IgD-negative memory B cell (primary cell): ENCODE measurements around the gene RASSF5. TPM values are rescaled to one million over a fixed set of nuclear protein-coding genes. Genes with fewer than 3 reads are reported as not detected.
A peak's percentile ranks its signal among the peaks of the same experiment; 100 is the strongest.
"Not testable (repeated sequence)": the region's sequence is repeated elsewhere in the genome, so short reads cannot be mapped to it uniquely, and the experiment has no call there.

Source experiments
- H3K27ac Mint-ChIP-seq, 3 donors: one replicate each; pipeline ENCODE4 v1.8.0; 2020 to 2022; ENCODE audit warnings: mild to moderate bottlenecking in 3 of 3, mixed read lengths in 3 of 3, moderate library complexity in 1 of 3
- H3K27me3 Mint-ChIP-seq: one replicate; pipeline ENCODE4 v1.8.0; 2021; ENCODE audit warnings: mixed read lengths
- H3K36me3 Mint-ChIP-seq: one replicate; pipeline ENCODE4 v1.8.0; 2020; ENCODE audit warnings: mild to moderate bottlenecking, mixed read lengths
- H3K4me1 Mint-ChIP-seq, 3 donors: one replicate each; pipeline ENCODE4 v1.8.0; 2020 to 2022; ENCODE audit warnings: mixed read lengths in 3 of 3, mild to moderate bottlenecking in 1 of 3
- H3K4me3 Mint-ChIP-seq, 4 donors: one replicate each; pipeline ENCODE4 v1.8.0; 2020 to 2022; ENCODE audit warnings: mild to moderate bottlenecking in 4 of 4, mixed read lengths in 4 of 4, moderate library complexity in 3 of 4
- H3K9me3 Mint-ChIP-seq, 3 donors: one replicate each; pipeline ENCODE4 v1.8.0; 2020 to 2021; ENCODE audit warnings: mixed read lengths in 3 of 3, mild to moderate bottlenecking in 1 of 3
- polyA plus RNA-seq: library from polyadenylated mRNA; unstranded; fragments of 300-500 nt; fragmentation: Illumina TruSeq; gene quantifications from one replicate; pipeline ENCODE4 v1.2.3, GENCODE V29; 2021

The RASSF5 gene
- polyA plus RNA-seq, 1 donor from 2014 or later: 130 TPM

DNA sequence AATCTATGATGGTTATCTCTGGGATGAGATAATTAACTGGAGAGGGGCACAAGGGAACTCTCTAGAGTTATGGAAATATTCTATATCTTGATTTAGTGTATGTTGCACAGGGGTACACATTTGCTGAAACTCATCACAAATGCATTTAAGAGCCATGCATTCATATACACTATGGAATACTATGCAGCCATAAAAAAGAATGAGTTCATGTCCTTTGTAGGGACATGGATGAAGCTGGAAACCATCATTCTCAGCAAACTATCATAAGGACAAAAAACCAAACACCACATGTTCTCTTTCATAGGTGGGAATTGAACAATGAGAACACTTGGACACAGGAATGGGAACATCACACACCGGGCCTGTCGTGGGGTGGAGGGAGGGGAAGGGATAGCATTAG, 119.1 kb downstream of the RASSF5 start:
- not testable (repeated sequence) for H3K9me3 Mint-ChIP-seq, H3K4me3 Mint-ChIP-seq, H3K4me1 Mint-ChIP-seq, H3K36me3 Mint-ChIP-seq, H3K27me3 Mint-ChIP-seq, H3K27ac Mint-ChIP-seq

DNA sequence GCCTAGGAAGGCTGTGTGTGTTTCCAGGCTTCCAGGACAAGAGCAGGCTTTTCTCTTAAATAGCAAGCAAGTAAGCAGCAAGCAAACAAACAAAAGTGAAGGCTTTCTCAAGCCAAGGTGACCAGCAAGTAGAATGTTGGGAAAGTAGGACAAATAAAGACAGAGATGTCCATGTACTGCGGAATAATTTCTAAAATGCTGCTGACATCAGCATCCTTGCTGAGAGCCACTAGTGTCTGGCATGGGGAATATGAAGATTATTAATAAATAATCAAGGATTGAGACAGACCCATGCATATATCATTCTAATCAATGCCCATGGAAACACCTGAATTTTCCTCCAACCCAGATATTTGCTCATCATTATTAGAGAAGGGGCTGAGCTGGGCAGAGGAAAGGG, 121.6 kb downstream of the RASSF5 start:
- H3K36me3 Mint-ChIP-seq: no peaks in the 10 kb centered on the region
- H3K27ac Mint-ChIP-seq: no peak overlapping the region
- H3K4me1 Mint-ChIP-seq: peaks cover 0 to 2% (median under 1%) of the 10 kb centered on the region in 3 donors
- no peaks in the 10 kb centered on the region for H3K9me3 Mint-ChIP-seq
- no peak overlapping the region for H3K4me3 Mint-ChIP-seq
- peaks cover 7% of the 10 kb centered on the region for H3K27me3 Mint-ChIP-seq

DNA sequence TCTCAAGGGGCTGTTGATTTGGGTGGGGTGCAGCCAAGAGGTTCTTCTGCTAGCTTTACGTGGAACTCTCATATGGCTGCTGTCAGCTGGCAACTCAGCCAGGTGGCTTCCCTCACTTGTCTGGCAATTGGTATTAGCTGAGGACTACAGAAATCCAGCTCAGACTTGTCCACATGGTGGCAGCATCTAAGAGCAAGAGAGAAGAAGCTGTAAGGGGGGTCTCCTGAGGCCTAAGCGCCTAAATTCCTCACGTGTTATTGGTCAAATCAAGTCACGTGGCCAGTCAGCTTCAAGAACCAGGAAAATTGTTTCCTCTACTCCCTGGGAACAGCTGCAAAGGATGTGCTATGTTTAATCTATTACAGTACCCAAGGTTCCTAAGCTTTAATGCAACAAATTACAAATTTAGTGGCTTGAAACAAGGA, 123.8 kb downstream of the RASSF5 start:
- Mint-ChIP-seq H3K4me1 (peaks cover 9 to 13% (median 9%) of the 10 kb centered on the region in 3 donors), H3K4me3 (no peak overlapping the region), H3K27me3 (peaks cover 5% of the 10 kb centered on the region), H3K27ac (no peak overlapping the region), H3K9me3 (no peaks in the 10 kb centered on the region), H3K36me3 (no peaks in the 10 kb centered on the region)

DNA sequence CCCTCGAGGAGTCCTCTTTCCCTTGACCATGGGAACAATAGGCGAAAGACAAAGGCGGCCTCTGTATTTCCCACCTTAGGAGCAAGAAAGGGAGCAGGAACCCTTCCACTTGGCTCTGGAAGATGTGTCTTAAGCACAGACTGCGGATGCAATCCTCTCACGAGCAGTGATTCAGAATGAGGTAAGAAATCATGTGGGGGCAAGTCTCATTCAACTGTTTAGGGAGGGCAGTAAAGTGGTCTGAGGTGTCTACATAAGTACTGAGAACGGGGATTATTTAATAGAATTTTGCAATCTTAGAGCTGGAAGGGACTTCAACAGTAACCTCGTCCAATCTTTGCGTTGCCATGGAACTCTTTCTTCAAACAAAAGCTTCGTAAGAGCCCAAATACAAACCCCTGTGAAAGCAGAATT, 126.4 kb downstream of the RASSF5 start:
- H3K9me3 Mint-ChIP-seq: no peaks in the 10 kb centered on the region
- peaks cover 5% of the 10 kb centered on the region for H3K27me3 Mint-ChIP-seq
- peak overlapping the region in 1 of 4 donors; percentile 94 for H3K4me3 Mint-ChIP-seq
- H3K36me3 Mint-ChIP-seq: no peaks in the 10 kb centered on the region
- H3K4me1 Mint-ChIP-seq: peaks cover 9 to 18% (median 15%) of the 10 kb centered on the region in 3 donors
- H3K27ac Mint-ChIP-seq: peak overlapping the region in 1 of 3 donors; percentile 91

DNA sequence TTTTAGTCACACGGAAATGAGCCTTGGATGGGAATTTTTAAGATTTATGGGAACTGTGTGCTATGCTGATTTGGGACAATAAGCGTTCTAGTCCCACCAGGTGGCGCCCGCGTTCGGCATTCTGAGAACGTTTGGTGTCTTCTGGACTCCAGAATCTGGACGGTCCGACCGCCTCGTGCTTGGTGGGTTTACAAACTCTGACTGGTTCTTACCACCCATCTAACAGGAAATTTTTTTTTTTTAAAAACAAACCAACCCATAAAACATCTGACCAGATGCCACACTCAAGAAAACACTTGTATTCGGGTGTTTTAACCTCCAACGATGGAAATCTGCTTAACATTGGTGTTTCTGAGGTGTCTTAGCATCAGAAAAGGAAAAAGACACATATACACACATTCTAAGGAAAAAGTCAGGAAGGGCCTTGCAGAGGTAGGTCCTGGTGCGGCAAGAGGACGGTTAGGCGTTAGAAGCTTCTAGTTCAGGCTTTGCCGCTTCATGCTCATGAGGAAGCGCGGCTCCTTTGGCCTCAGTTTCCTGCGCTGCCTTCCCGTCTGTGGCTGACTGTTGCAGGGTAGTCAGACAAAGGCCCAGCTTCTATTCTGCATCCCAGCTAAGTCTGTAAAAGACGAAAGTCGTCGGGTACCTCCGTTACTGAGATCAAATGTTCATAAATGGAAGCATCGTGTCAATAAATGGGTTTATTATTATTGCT, 127.2 kb downstream of the RASSF5 start:
- H3K36me3 Mint-ChIP-seq: no peaks in the 10 kb centered on the region
- peak overlapping the region; percentile 85 to 95 (median 94) for H3K4me3 Mint-ChIP-seq
- H3K27me3 Mint-ChIP-seq: peaks cover 5% of the 10 kb centered on the region
- no peaks in the 10 kb centered on the region for H3K9me3 Mint-ChIP-seq
- H3K27ac Mint-ChIP-seq: peak overlapping the region; percentile 80 to 92 (median 91)
- H3K4me1 Mint-ChIP-seq: peaks cover 9 to 18% (median 15%) of the 10 kb centered on the region in 3 donors

DNA sequence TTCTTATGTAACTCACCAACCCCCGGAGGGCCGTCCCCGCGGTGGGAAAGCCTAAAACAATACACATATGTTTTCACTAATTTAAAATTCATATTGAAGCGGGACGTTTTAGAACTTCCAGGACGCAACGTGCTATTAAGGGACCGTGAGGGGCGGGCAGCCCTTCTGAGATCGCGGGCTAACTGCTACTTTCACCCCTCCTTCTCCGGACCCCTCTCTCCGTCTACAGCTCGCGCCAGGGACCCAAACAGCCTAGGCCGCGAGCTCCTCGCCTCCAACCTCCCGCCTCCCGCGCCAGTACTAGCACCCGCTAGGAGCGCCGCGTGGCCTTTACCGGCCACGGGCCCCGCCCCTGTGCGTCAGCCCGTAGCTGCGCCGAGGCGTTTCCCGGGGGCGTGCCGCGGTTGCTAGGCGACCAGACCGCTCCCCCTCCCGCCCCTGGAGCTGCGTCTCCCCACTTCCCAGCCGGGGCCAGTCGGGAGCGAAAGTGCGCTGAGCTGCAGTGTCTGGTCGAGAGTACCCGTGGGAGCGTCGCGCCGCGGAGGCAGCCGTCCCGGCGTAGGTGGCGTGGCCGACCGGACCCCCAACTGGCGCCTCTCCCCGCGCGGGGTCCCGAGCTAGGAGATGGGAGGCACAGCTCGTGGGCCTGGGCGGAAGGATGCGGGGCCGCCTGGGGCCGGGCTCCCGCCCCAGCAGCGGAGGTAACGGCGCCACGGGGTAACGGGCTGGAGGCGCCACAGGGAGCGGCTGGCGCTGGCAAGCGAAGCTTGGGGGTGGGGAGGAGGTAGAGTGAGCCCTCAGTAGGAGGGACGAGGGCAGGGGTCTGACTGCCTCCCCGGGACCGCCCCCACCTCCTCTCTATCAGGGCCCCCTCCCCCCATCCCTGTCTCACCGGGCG, 128.0 kb downstream of the RASSF5 start, which contains the start of gene DYRK3:
Gene DYRK3 (plus strand): TSS at position 457 of the 898 bp plus-strand sequence. CDS start 168 bp downstream, at position 625.
- H3K27ac Mint-ChIP-seq: peak within 1 kb of the TSS; percentile 80 to 92 (median 91)
- peaks cover 5% of the 10 kb centered on the region for H3K27me3 Mint-ChIP-seq
- H3K9me3 Mint-ChIP-seq: no peaks in the 10 kb centered on the region
- no peaks in the 10 kb centered on the region for H3K36me3 Mint-ChIP-seq
- H3K4me1 Mint-ChIP-seq: peaks cover 9 to 18% (median 15%) of the 10 kb centered on the region in 3 donors
- peak within 1 kb of the TSS; percentile 85 to 95 (median 94) for H3K4me3 Mint-ChIP-seq

DNA sequence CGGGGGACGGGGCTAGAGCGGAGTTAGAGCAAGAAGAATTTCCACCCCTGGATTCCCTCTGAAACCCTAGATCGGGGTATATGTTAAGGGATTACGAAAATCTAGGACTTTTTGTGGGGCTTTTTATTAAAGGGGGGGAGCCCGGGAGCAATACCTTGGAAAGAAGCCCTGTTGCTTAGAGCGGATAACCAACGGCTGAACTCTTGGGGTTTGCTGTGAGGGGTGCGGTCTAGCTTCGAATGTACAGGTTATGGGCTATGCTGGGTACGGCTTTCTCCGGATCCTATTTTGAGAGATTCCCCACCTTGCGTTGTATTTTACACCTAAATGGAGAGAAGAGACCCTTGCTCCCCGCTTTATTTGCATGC, 128.6 kb downstream of the RASSF5 start:
- H3K27me3 Mint-ChIP-seq: peaks cover 5% of the 10 kb centered on the region
- H3K36me3 Mint-ChIP-seq: no peaks in the 10 kb centered on the region
- no peak overlapping the region for H3K27ac Mint-ChIP-seq
- peaks cover 9 to 18% (median 15%) of the 10 kb centered on the region in 3 donors for H3K4me1 Mint-ChIP-seq
- H3K9me3 Mint-ChIP-seq: no peaks in the 10 kb centered on the region
- peak overlapping the region; percentile 71 to 94 (median 87) for H3K4me3 Mint-ChIP-seq

DNA sequence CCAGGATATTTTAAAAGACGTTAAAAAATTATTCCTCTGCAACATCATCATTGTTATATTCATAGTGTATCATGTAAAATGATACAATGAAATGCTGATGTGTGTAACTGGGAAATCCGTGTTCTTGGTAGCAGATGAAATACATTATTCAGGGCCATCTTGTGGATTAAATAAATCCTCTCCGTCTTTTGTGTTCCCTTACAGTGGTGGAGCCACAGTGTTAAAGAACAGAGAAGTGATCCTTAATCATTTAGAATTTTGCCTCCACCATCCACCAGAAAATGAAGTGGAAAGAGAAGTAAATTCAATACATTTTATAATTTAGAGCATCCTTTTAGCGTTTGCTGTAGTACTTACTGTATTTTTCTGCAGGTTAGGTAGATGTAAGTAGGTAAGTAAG, 129.3 kb downstream of the RASSF5 start:
- H3K4me3 Mint-ChIP-seq: peak overlapping the region in 1 of 4 donors; percentile 94
- H3K4me1 Mint-ChIP-seq: peaks cover 9 to 18% (median 15%) of the 10 kb centered on the region in 3 donors
- H3K9me3 Mint-ChIP-seq: no peaks in the 10 kb centered on the region
- H3K36me3 Mint-ChIP-seq: no peaks in the 10 kb centered on the region
- H3K27ac Mint-ChIP-seq: peak overlapping the region in 1 of 3 donors; percentile 0
- H3K27me3 Mint-ChIP-seq: peaks cover 5% of the 10 kb centered on the region

DNA sequence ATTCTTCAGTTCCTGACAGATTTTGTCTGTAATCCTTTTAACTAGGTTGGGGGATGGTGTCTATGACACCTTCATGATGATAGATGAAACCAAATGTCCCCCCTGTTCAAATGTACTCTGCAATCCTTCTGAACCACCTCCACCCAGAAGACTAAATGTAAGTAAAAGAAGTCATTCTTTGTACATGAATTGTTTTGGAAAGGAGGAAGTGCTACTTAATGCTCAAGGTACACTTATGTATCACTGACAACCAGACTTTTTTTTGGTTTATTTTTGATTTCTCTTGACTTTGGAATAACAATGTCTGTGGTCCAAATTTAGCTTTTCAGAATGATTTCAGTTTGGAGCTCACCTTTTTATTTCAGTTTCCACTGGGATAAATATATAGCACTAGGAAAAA, 130.3 kb downstream of the RASSF5 start:
- Mint-ChIP-seq H3K36me3 (no peaks in the 10 kb centered on the region), H3K4me3 (peak overlapping the region in 1 of 4 donors; percentile 94), H3K9me3 (no peaks in the 10 kb centered on the region), H3K4me1 (peaks cover 9 to 18% (median 15%) of the 10 kb centered on the region in 3 donors), H3K27ac (peak overlapping the region in 1 of 3 donors; percentile 54), H3K27me3 (peaks cover 3% of the 10 kb centered on the region)

Other genes with a start within 250 kb of the RASSF5 start
- 28.4 TPM for gene IKBKE, start 37.1 kb upstream of the RASSF5 start, polyA plus RNA-seq
- gene EIF2D, start 104.9 kb downstream of the RASSF5 start, polyA plus RNA-seq: 40.4 TPM
- gene DYRK3, start 128.0 kb downstream of the RASSF5 start, polyA plus RNA-seq: 0.31 TPM
- 4.1 TPM for gene MAPKAPK2, start 177.4 kb downstream of the RASSF5 start, polyA plus RNA-seq